ENCODE results near the gene L3MBTL4.
"Not testable (repeated sequence)": the region's sequence is repeated elsewhere in the genome, so short reads cannot be mapped to it uniquely, and the experiment has no call there.

The L3MBTL4 gene

GRCh38 chr18:6079406-6079805 is 335.3 kb downstream of the L3MBTL4 start:
- no peak overlapping the region for H3K27ac ChIP-seq (ENCODE audit: insufficient read depth in 1 of 2, low read depth in 1 of 2, low read length in 2 of 2, poor library complexity in 1 of 2, severe bottlenecking in 2 of 2)
- H3K4me3 ChIP-seq (ENCODE audit: control insufficient read depth in 1 of 7, extremely low read depth in 1 of 7, insufficient read depth in 4 of 7, low read depth in 2 of 7, low read length in 6 of 7) = no peak overlapping the region
- no peak for DNase-seq
- ChIA-PET POLR2A (no interaction called here), CTCF (no interaction called here)
- no CpG with 5 or more reads among the region's 2 CpGs for WGBS (ENCODE audit: insufficient coverage)
- H3K9me3 ChIP-seq (ENCODE audit: control extremely low read depth in 1 of 5, control insufficient read depth in 4 of 5, insufficient read depth in 2 of 5, low read depth in 1 of 5, low read length in 4 of 5) = no peaks in the 10 kb centered on the region
- H3K36me3 ChIP-seq (ENCODE audit: control insufficient read depth in 4 of 4, insufficient read depth in 4 of 4, low read length in 3 of 4) = peaks cover 0 to 4% (median 0%) of the 10 kb centered on the region in 4 experiments
- no peaks in the 10 kb centered on the region for H3K4me1 ChIP-seq (ENCODE audit: control extremely low read depth in 1 of 4, control insufficient read depth in 4 of 4, insufficient read depth in 4 of 4, low read length in 3 of 4)
- no peaks in the 10 kb centered on the region for H3K27me3 ChIP-seq (replicated peaks in 2 of 5; ENCODE audit: control insufficient read depth in 4 of 5, insufficient read depth in 5 of 5, low read length in 4 of 5)

- no peak overlapping the region for H3K27ac ChIP-seq (ENCODE audit: insufficient read depth in 1 of 2, low read depth in 1 of 2, low read length in 2 of 2, poor library complexity in 1 of 2, severe bottlenecking in 2 of 2)
- H3K4me1 ChIP-seq (ENCODE audit: control extremely low read depth in 1 of 4, control insufficient read depth in 4 of 4, insufficient read depth in 4 of 4, low read length in 3 of 4) = no peaks in the 10 kb centered on the region
- no peaks in the 10 kb centered on the region for H3K27me3 ChIP-seq (replicated peaks in 2 of 5; ENCODE audit: control insufficient read depth in 4 of 5, insufficient read depth in 5 of 5, low read length in 4 of 5)
- H3K9me3 ChIP-seq (ENCODE audit: control extremely low read depth in 1 of 5, control insufficient read depth in 4 of 5, insufficient read depth in 2 of 5, low read depth in 1 of 5, low read length in 4 of 5) = no peaks in the 10 kb centered on the region
- POLR2A ChIA-PET = no interaction called here
- WGBS (ENCODE audit: insufficient coverage) = 100% methylated on average over 7 of the region's 9 CpGs
- CTCF ChIA-PET = no interaction called here
- DNase-seq = no peak
- H3K36me3 ChIP-seq (ENCODE audit: control insufficient read depth in 4 of 4, insufficient read depth in 4 of 4, low read length in 3 of 4) = peaks cover 0 to 4% (median 0%) of the 10 kb centered on the region in 4 experiments
- no peak overlapping the region for H3K4me3 ChIP-seq (ENCODE audit: control insufficient read depth in 1 of 7, extremely low read depth in 1 of 7, insufficient read depth in 4 of 7, low read depth in 2 of 7, low read length in 6 of 7)
These were observed 335.8 kb downstream of the L3MBTL4 start for GRCh38 chr18:6078877-6079276.

- WGBS (ENCODE audit: insufficient coverage) = no CpG with 5 or more reads among the region's 11 CpGs
- H3K4me3 ChIP-seq (ENCODE audit: control insufficient read depth in 1 of 7, extremely low read depth in 1 of 7, insufficient read depth in 4 of 7, low read depth in 2 of 7, low read length in 6 of 7); H3K36me3 ChIP-seq (ENCODE audit: control insufficient read depth in 4 of 4, insufficient read depth in 4 of 4, low read length in 3 of 4); CTCF ChIA-PET; H3K4me1 ChIP-seq (ENCODE audit: control extremely low read depth in 1 of 4, control insufficient read depth in 4 of 4, insufficient read depth in 4 of 4, low read length in 3 of 4); DNase-seq; H3K27me3 ChIP-seq (replicated peaks in 2 of 5; ENCODE audit: control insufficient read depth in 4 of 5, insufficient read depth in 5 of 5, low read length in 4 of 5); POLR2A ChIA-PET; H3K27ac ChIP-seq (ENCODE audit: insufficient read depth in 1 of 2, low read depth in 1 of 2, low read length in 2 of 2, poor library complexity in 1 of 2, severe bottlenecking in 2 of 2): not testable (repeated sequence)
- peaks cover 0 to 11% (median 4%) of the 10 kb centered on the region in 5 experiments for H3K9me3 ChIP-seq (ENCODE audit: control extremely low read depth in 1 of 5, control insufficient read depth in 4 of 5, insufficient read depth in 2 of 5, low read depth in 1 of 5, low read length in 4 of 5)
These were observed 342.3 kb downstream of the L3MBTL4 start for GRCh38 chr18:6072423-6072822.

- ChIA-PET POLR2A (no interaction called here), CTCF (no interaction called here)
- Histone ChIP-seq H3K4me3 (ENCODE audit: control insufficient read depth in 1 of 7, extremely low read depth in 1 of 7, insufficient read depth in 4 of 7, low read depth in 2 of 7, low read length in 6 of 7) (no peak overlapping the region), H3K27ac (ENCODE audit: insufficient read depth in 1 of 2, low read depth in 1 of 2, low read length in 2 of 2, poor library complexity in 1 of 2, severe bottlenecking in 2 of 2) (no peak overlapping the region), H3K36me3 (ENCODE audit: control insufficient read depth in 4 of 4, insufficient read depth in 4 of 4, low read length in 3 of 4) (peaks cover 0 to 3% (median 0%) of the 10 kb centered on the region in 4 experiments), H3K27me3 (replicated peaks in 2 of 5; ENCODE audit: control insufficient read depth in 4 of 5, insufficient read depth in 5 of 5, low read length in 4 of 5) (no peaks in the 10 kb centered on the region), H3K9me3 (ENCODE audit: control extremely low read depth in 1 of 5, control insufficient read depth in 4 of 5, insufficient read depth in 2 of 5, low read depth in 1 of 5, low read length in 4 of 5) (peaks cover 0 to 17% (median 4%) of the 10 kb centered on the region in 5 experiments), H3K4me1 (ENCODE audit: control extremely low read depth in 1 of 4, control insufficient read depth in 4 of 4, insufficient read depth in 4 of 4, low read length in 3 of 4) (no peaks in the 10 kb centered on the region)
- 100% methylated on average over 1 of the region's 4 CpGs for WGBS (ENCODE audit: insufficient coverage)
- DNase-seq = no peak
These were observed 345.2 kb downstream of the L3MBTL4 start for GRCh38 chr18:6069539-6069938.

DNA sequence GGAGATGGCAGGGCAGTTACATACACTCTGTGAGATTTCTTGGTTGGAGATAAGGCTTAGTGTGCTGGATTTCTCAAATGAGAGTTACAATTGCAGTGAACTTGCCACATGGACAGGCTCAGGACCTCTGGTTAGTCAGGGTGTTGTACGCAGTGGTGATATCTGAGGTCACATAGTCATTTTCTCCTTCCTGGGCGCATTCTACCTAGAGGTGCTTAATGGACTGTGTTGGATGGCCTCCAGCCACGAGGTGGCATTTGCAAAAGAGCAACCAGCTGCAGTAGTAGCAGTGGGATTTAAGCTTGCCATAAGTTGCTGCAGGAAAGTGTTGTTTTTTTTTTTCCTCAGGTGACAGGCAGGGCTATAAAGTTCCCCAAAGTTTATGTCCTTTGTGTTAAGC is 345.6 kb downstream of the L3MBTL4 start:
- Histone ChIP-seq H3K4me3 (ENCODE audit: control insufficient read depth in 1 of 7, extremely low read depth in 1 of 7, insufficient read depth in 4 of 7, low read depth in 2 of 7, low read length in 6 of 7) (no peak overlapping the region), H3K36me3 (ENCODE audit: control insufficient read depth in 4 of 4, insufficient read depth in 4 of 4, low read length in 3 of 4) (peaks cover 0 to 3% (median 0%) of the 10 kb centered on the region in 4 experiments), H3K9me3 (ENCODE audit: control extremely low read depth in 1 of 5, control insufficient read depth in 4 of 5, insufficient read depth in 2 of 5, low read depth in 1 of 5, low read length in 4 of 5) (peaks cover 0 to 17% (median 4%) of the 10 kb centered on the region in 5 experiments), H3K27ac (ENCODE audit: insufficient read depth in 1 of 2, low read depth in 1 of 2, low read length in 2 of 2, poor library complexity in 1 of 2, severe bottlenecking in 2 of 2) (no peak overlapping the region), H3K27me3 (replicated peaks in 2 of 5; ENCODE audit: control insufficient read depth in 4 of 5, insufficient read depth in 5 of 5, low read length in 4 of 5) (no peaks in the 10 kb centered on the region), H3K4me1 (ENCODE audit: control extremely low read depth in 1 of 4, control insufficient read depth in 4 of 4, insufficient read depth in 4 of 4, low read length in 3 of 4) (no peaks in the 10 kb centered on the region)
- WGBS (ENCODE audit: insufficient coverage) = 100% methylated on average over 2 of the region's 3 CpGs
- CTCF ChIA-PET = no interaction called here
- POLR2A ChIA-PET = no interaction called here
- DNase-seq = no peak

- H3K9me3 ChIP-seq (ENCODE audit: control extremely low read depth in 1 of 5, control insufficient read depth in 4 of 5, insufficient read depth in 2 of 5, low read depth in 1 of 5, low read length in 4 of 5) = peaks cover 0 to 2% (median 0%) of the 10 kb centered on the region in 5 experiments
- no peaks in the 10 kb centered on the region for H3K27me3 ChIP-seq (replicated peaks in 2 of 5; ENCODE audit: control insufficient read depth in 4 of 5, insufficient read depth in 5 of 5, low read length in 4 of 5)
- no CpG with 5 or more reads among the region's 4 CpGs for WGBS (ENCODE audit: insufficient coverage)
- no peak for DNase-seq
- no peak overlapping the region for H3K4me3 ChIP-seq (ENCODE audit: control insufficient read depth in 1 of 7, extremely low read depth in 1 of 7, insufficient read depth in 4 of 7, low read depth in 2 of 7, low read length in 6 of 7)
- ChIA-PET POLR2A (interaction anchor here (0.6 kb wide), 1 partner anchor 8 kb away, joined by 3 read pairs; no protein-coding TSS in a partner anchor), CTCF (interaction anchor here (0.6 kb wide), 1 partner anchor 987 kb away, joined by 3 read pairs; no protein-coding TSS in a partner anchor)
- H3K27ac ChIP-seq (ENCODE audit: insufficient read depth in 1 of 2, low read depth in 1 of 2, low read length in 2 of 2, poor library complexity in 1 of 2, severe bottlenecking in 2 of 2) = no peak overlapping the region
- H3K4me1 ChIP-seq (ENCODE audit: control extremely low read depth in 1 of 4, control insufficient read depth in 4 of 4, insufficient read depth in 4 of 4, low read length in 3 of 4) = peaks cover 0 to 16% (median 7%) of the 10 kb centered on the region in 4 experiments
- H3K36me3 ChIP-seq (ENCODE audit: control insufficient read depth in 4 of 4, insufficient read depth in 4 of 4, low read length in 3 of 4) = no peaks in the 10 kb centered on the region
These were observed 354.6 kb downstream of the L3MBTL4 start for GRCh38 chr18:6060149-6060548.

GRCh38 chr18:6059551-6059950 is 355.2 kb downstream of the L3MBTL4 start:
- no peak for DNase-seq
- ChIA-PET POLR2A (interaction anchor here (0.6 kb wide), 1 partner anchor 9 kb away, joined by 3 read pairs; no protein-coding TSS in a partner anchor), CTCF (interaction anchor here (0.6 kb wide), 1 partner anchor 988 kb away, joined by 3 read pairs; no protein-coding TSS in a partner anchor)
- Histone ChIP-seq H3K4me1 (ENCODE audit: control extremely low read depth in 1 of 4, control insufficient read depth in 4 of 4, insufficient read depth in 4 of 4, low read length in 3 of 4) (peaks cover 0 to 16% (median 7%) of the 10 kb centered on the region in 4 experiments), H3K9me3 (ENCODE audit: control extremely low read depth in 1 of 5, control insufficient read depth in 4 of 5, insufficient read depth in 2 of 5, low read depth in 1 of 5, low read length in 4 of 5) (no peaks in the 10 kb centered on the region), H3K27me3 (replicated peaks in 2 of 5; ENCODE audit: control insufficient read depth in 4 of 5, insufficient read depth in 5 of 5, low read length in 4 of 5) (no peaks in the 10 kb centered on the region), H3K4me3 (ENCODE audit: control insufficient read depth in 1 of 7, extremely low read depth in 1 of 7, insufficient read depth in 4 of 7, low read depth in 2 of 7, low read length in 6 of 7) (no peak overlapping the region), H3K27ac (ENCODE audit: insufficient read depth in 1 of 2, low read depth in 1 of 2, low read length in 2 of 2, poor library complexity in 1 of 2, severe bottlenecking in 2 of 2) (no peak overlapping the region), H3K36me3 (ENCODE audit: control insufficient read depth in 4 of 4, insufficient read depth in 4 of 4, low read length in 3 of 4) (no peaks in the 10 kb centered on the region)
- WGBS (ENCODE audit: insufficient coverage) = no CpG with 5 or more reads among the region's 1 CpG

Data from common myeloid progenitor, CD34-positive (primary cell).